ENCODE measurements around the gene ARMC6.
A peak's percentile ranks its signal among the peaks of the same experiment; 100 is the strongest.

Gene ARMC6

DNA sequence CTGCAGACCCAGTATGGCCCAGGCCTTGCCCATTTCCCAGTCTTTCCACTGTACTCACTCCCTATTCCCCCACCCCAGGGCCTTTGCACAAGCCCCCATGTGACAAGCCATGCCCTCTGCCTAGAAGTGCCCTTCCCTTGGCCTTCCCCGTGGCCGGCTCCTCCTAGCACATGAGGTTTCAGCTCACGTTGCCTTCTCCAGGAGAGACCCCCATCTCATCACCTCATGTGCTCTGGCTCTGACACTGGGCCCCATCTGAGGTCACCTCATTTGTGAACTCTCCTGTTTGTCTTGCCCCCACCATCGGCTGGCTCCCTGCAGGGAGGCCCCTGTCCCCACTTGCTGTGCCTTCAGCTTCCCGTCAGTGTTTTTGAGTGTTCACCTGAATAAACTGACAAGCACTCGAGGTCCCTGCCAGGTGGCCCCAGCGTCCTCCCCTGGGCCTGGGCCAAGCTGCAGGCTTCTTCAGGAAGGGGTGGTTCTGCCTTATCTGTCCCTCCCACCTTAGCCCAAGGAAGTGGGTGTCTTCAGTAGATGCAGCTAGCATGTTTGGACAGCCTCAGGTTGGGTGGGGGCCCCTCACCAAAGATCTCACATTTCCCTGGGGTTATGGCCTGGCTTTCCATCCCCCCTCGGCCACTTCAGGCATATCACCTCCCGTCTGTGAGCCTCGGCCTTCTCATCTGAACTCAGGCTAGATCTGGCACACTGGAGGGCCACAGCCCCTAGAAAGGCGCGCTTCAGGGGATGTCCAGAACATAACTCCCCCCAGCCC, 26.6 kb downstream of the ARMC6 start:
- peaks cover 21% of the 10 kb centered on the region for H3K36me3 ChIP-seq (ENCODE audit: control insufficient read depth, insufficient read depth, low read length)
- DNase-seq (ENCODE audit: extremely low read depth, insufficient read length): no peak
- no peak overlapping the region for H3K4me3 ChIP-seq (replicated peaks; ENCODE audit: low read depth, low read length)
- no peaks in the 10 kb centered on the region for H3K27me3 ChIP-seq (replicated peaks; ENCODE audit: control insufficient read depth, insufficient read depth, low read length)
- TF ChIP-seq, protein P1, sequence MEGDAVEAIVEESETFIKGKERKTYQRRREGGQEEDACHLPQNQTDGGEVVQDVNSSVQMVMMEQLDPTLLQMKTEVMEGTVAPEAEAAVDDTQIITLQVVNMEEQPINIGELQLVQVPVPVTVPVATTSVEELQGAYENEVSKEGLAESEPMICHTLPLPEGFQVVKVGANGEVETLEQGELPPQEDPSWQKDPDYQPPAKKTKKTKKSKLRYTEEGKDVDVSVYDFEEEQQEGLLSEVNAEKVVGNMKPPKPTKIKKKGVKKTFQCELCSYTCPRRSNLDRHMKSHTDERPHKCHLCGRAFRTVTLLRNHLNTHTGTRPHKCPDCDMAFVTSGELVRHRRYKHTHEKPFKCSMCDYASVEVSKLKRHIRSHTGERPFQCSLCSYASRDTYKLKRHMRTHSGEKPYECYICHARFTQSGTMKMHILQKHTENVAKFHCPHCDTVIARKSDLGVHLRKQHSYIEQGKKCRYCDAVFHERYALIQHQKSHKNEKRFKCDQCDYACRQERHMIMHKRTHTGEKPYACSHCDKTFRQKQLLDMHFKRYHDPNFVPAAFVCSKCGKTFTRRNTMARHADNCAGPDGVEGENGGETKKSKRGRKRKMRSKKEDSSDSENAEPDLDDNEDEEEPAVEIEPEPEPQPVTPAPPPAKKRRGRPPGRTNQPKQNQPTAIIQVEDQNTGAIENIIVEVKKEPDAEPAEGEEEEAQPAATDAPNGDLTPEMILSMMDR (IDR thresholded peaks at IDR 0.05; ENCODE audit: insufficient read depth, low read length, poor library complexity, severe bottlenecking): no peak

DNA sequence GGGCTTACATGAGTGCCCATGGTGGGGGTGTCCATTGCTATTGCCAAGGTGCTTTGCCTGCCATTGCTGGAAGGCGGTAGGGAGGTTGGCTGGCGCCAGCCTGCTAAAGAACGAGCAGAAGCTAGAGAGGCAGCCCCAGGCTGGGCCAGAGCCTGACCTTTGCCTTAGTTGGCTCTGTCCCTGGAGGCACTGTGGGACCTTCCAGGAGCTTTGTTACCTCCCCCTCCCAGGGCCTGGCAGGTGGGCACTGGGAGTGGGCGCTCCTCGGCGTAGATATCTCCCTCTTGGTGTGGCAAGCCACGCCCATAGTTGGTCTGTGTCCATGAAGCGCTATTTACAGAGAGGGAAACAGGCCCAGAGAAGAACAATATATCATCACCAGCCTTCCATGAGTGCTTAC, 28.1 kb downstream of the ARMC6 start:
- H3K27me3 ChIP-seq (replicated peaks; ENCODE audit: control insufficient read depth, insufficient read depth, low read length): no peaks in the 10 kb centered on the region
- peaks cover 15% of the 10 kb centered on the region for H3K36me3 ChIP-seq (ENCODE audit: control insufficient read depth, insufficient read depth, low read length)
- H3K4me3 ChIP-seq (replicated peaks; ENCODE audit: low read depth, low read length): no peak overlapping the region
- no peak for DNase-seq (ENCODE audit: extremely low read depth, insufficient read length)
- TF ChIP-seq, protein P1 (IDR thresholded peaks at IDR 0.05; ENCODE audit: insufficient read depth, low read length, poor library complexity, severe bottlenecking): no peak

DNA sequence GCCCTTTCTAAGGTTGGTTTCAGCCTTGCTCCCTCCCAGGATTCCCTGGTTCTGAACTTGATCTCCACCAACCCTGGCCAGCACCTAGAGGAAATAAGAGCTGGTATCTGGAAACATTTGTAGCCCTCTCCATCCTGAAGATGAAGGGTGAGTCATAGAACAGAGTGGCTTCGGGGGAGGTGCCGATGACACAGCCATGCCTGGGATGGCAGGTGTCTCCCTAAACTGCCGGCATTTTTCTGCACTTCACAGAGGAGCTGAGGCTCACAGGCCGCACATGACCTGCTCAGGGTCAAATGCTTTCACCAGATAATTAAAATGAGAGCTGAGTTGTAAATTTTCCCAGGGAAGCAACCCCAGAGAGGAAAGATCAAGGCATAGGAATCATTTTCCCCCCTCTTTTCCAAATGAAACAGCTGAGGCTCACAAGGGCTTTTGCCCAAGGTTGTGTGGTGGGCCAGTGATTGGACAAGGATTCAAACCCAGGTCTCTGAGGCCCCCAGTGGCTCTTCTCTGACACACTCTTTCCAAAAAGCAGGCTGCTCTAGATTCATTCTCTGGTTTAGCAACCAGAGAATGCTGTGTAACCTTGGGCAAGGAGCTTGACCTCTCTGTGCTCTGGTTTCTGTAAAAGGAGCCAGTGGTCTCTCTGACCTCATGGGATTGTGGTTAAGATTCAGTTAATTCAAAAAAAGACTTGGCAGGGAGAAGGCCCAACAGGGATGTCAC, 29.2 kb downstream of the ARMC6 start:
- Histone ChIP-seq H3K4me3 (replicated peaks; ENCODE audit: low read depth, low read length) (peak overlapping the region; percentile 57), H3K27me3 (replicated peaks; ENCODE audit: control insufficient read depth, insufficient read depth, low read length) (no peaks in the 10 kb centered on the region), H3K36me3 (ENCODE audit: control insufficient read depth, insufficient read depth, low read length) (peaks cover 7% of the 10 kb centered on the region)
- TF ChIP-seq, protein P1 (IDR thresholded peaks at IDR 0.05; ENCODE audit: insufficient read depth, low read length, poor library complexity, severe bottlenecking): no peak
- no peak for DNase-seq (ENCODE audit: extremely low read depth, insufficient read length)

DNA sequence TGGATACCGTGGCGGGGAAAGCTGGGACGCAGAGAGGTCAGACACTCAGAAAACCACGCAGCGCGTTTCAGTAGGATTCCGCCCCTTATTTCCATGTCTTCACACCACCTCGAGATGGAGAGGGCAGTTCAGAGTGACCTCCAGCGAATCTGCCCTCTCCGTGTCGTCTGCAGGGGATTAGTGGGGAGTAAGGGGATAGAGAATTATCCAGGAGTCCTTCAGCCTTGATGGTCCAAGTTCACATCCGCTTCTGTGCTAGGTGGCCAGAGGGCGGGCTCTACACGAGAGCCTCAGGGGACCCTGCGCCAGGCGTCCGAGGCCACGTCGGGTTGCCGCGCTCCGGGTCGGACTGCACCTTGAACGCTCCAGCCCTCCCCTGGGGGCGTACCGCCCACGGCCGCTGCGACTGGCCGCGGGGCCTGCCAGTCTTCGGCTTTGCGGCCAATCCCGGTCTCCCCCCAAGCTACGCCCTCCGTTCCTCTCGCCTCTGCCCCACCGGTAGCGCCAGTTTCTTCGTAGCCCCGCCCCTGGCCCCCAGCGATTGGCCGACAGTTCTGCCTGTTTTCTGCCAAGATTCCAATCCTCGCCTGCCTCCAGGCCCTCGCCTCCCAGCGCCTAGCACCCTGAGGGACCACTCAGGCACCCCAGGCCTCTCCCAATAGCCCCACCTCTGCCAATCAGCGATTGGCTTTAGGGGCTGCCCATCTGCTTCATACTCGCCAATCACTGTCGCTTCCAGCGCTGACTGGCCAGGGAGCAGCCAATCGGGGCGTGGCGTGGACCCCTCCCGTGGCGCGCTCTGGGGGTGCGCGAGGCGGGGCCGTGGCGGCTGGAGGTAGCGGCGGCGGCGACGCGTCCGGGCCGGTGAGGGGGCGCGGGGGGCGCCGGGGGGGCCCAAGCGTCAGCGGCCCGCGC, 30.0 kb downstream of the ARMC6 start, which contains the start of gene SLC25A42:
TSS of gene SLC25A42 (plus strand) at position 812 of the 915 bp plus-strand sequence. CDS start 32,131 bp downstream, outside the sequence.
- peak; percentile 100 for DNase-seq (ENCODE audit: extremely low read depth, insufficient read length)
- TF ChIP-seq, protein P1 (IDR thresholded peaks at IDR 0.05; ENCODE audit: insufficient read depth, low read length, poor library complexity, severe bottlenecking): no peak
- Histone ChIP-seq H3K4me3 (replicated peaks; ENCODE audit: low read depth, low read length) (peak within 1 kb of the TSS; percentile 83), H3K27me3 (replicated peaks; ENCODE audit: control insufficient read depth, insufficient read depth, low read length) (no peaks in the 10 kb centered on the region), H3K36me3 (ENCODE audit: control insufficient read depth, insufficient read depth, low read length) (peaks cover 7% of the 10 kb centered on the region)

DNA sequence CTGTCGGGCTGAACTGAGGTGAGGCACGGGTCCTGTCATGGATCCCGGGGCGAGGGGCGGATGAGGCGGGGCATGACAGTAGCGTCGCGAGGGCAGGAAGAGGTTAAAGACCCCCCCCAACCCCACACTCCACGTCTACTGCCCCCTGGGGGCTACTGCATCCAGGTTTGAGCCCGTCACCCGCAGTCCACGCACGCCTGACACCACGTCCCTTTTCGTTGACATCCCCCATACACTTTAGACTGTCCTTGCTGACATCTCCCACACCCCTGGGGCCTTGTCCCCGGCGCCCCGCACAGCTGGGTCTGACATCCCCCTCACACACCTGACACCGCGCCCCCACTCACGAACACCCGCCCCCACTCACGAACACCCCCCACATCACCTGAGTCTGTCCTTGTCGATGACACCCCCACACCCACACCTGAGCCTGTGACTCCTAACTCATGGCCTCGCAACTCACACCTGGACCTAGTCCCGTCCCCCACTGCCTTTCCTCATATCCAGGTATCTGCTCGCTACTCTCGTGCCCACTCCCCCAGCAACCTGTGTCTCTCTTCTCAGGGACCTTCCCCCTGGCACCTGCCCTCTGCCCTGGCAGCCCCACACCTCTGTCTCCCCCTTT, 30.8 kb downstream of the ARMC6 start:
- peak overlapping the region; percentile 83 for H3K4me3 ChIP-seq (replicated peaks; ENCODE audit: low read depth, low read length)
- no peak for DNase-seq (ENCODE audit: extremely low read depth, insufficient read length)

More for the DNA sequence above, 30.8 kb downstream of the ARMC6 start:
- Histone ChIP-seq H3K27me3 (replicated peaks; ENCODE audit: control insufficient read depth, insufficient read depth, low read length) (no peaks in the 10 kb centered on the region), H3K36me3 (ENCODE audit: control insufficient read depth, insufficient read depth, low read length) (peaks cover 5% of the 10 kb centered on the region)
- TF ChIP-seq, protein P1 (IDR thresholded peaks at IDR 0.05; ENCODE audit: insufficient read depth, low read length, poor library complexity, severe bottlenecking): peak; percentile 47

Data from GM06990 (cell line).